Calu3 (cell line): ENCODE results near the gene DENND5B. TPM values are rescaled to one million over a fixed set of nuclear protein-coding genes. Genes with fewer than 3 reads are reported as not detected.

ENCODE experiments used
- BruUV-seq: library from RNA; stranded (reverse); fragments of 400-500 nt; replicated peaks from 2 replicates; lab custom pipeline; 2021; lab: Mats Ljungman, UMichigan
- CTCF ChIA-PET: fragments of 300-600 bp; sonication (Branson Sonifier 250); formaldehyde crosslinking; loops from one replicate; lab custom pipeline; 2022; ENCODE audit warnings: antibody characterized with exemption; lab: Charles Lee
- DNase-seq: peaks from one replicate; pipeline ENCODE4 v3.0.0; 2022
- H3K27ac Mint-ChIP-seq: one replicate; pipeline ENCODE4 v1.8.0; 2022; ENCODE audit warnings: mixed read lengths; ENCODE audit not compliant: unreplicated experiment
- H3K27me3 Mint-ChIP-seq: one replicate; pipeline ENCODE4 v1.8.0; 2022; ENCODE audit warnings: mixed read lengths; ENCODE audit not compliant: unreplicated experiment
- H3K36me3 Mint-ChIP-seq: one replicate; pipeline ENCODE4 v1.8.0; 2022; ENCODE audit warnings: mild to moderate bottlenecking, moderate library complexity, mixed read lengths; ENCODE audit not compliant: insufficient read depth, unreplicated experiment
- H3K4me1 Mint-ChIP-seq: one replicate; pipeline ENCODE4 v1.8.0; 2022; ENCODE audit warnings: mild to moderate bottlenecking, low read depth, mixed read lengths; ENCODE audit not compliant: unreplicated experiment
- H3K4me3 Mint-ChIP-seq: one replicate; pipeline ENCODE4 v1.8.0; 2022; ENCODE audit warnings: mild to moderate bottlenecking, low read depth, moderate library complexity, mixed read lengths; ENCODE audit not compliant: unreplicated experiment
- H3K9me3 Mint-ChIP-seq: one replicate; pipeline ENCODE4 v1.8.0; 2022; ENCODE audit warnings: low read depth, mixed read lengths; ENCODE audit not compliant: unreplicated experiment
- CTCF ChIP-seq: fragments of 200-600 bp; IDR thresholded peaks from one replicate; pipeline ENCODE4 v1.8.0; 2022; ENCODE audit warnings: antibody characterized with exemption; ENCODE audit not compliant: unreplicated experiment
- intact Hi-C: fragments of 100-400 bp; cut with micrococcal nuclease; formaldehyde crosslinking; loops from one replicate; pipeline ENCODE4 v1.10.0; 2022; ENCODE audit not compliant: unreplicated experiment
- total RNA-seq: library from RNA; stranded (reverse); gene quantifications from 2 replicates; pipeline ENCODE4 v1.2.3, GENCODE V29; 2022

Gene DENND5B
- total RNA-seq, 1 experiment from 2014 or later: 10.2 TPM

DNA sequence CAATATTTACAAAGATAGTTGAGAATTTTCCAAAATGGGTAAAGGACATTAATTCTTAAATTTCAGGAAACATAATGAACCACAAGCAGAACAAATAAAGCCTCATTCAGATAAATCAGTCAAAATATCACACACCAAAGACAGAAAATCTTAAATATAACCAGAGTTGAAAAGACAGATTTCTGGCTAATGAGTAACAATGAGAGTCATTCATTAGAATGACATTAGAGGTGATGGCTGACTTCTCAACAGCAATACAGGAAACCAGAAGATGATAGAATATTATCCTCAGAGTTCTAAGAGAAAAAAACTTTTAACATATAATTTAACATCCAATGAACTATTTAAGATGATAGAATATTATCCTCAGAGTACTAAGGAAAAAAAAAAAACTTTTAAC is 124.2 kb downstream of the DENND5B start:
- no peak for DNase-seq
- CTCF ChIA-PET: interaction anchor here (0.7 kb wide), 1 partner anchor 96 kb away, joined by 3 read pairs; no protein-coding TSS in a partner anchor
- H3K27ac Mint-ChIP-seq: no peak overlapping the region
- H3K4me1 Mint-ChIP-seq: peaks cover 22% of the 10 kb centered on the region
- no peaks in the 10 kb centered on the region for H3K9me3 Mint-ChIP-seq
- intact Hi-C loops: no loop called here
- H3K4me3 Mint-ChIP-seq: no peak overlapping the region
- TF ChIP-seq CTCF: no peak
- H3K27me3 Mint-ChIP-seq: no peaks in the 10 kb centered on the region
- no peaks in the 10 kb centered on the region for H3K36me3 Mint-ChIP-seq
- no TSS peak for BruUV-seq

GRCh38 chr12:31465002-31465401 is 125.9 kb downstream of the DENND5B start:
- no peaks in the 10 kb centered on the region for H3K9me3 Mint-ChIP-seq
- H3K27me3 Mint-ChIP-seq: no peaks in the 10 kb centered on the region
- H3K27ac Mint-ChIP-seq: no peak overlapping the region
- CTCF ChIA-PET: no interaction called here
- no peak overlapping the region for H3K4me3 Mint-ChIP-seq
- intact Hi-C loops: no loop called here
- no peak for DNase-seq
- BruUV-seq: no TSS peak
- peaks cover 14% of the 10 kb centered on the region for H3K4me1 Mint-ChIP-seq
- no peaks in the 10 kb centered on the region for H3K36me3 Mint-ChIP-seq
- no peak for TF ChIP-seq CTCF

DNA sequence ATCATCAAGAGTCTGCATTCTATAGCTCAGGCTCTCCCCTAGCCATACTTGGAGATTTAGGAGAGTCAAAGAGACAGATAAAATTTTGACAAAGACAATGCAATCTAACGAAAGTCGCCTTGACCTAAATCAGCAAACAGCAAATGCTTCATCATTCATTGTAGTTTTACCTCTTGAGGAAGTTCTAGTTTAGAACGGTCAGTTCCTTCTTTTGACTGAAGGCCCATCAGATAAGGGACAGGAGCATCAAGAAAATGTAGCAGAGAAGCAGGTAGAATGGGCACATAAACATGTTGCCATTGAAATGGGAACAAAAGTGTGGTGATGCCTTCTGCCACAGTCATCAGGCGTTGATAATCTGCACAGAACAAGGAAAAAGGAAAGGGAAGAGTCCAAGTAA is 130.9 kb downstream of the DENND5B start:
- Mint-ChIP-seq H3K9me3 (no peaks in the 10 kb centered on the region), H3K27ac (no peak overlapping the region), H3K27me3 (no peaks in the 10 kb centered on the region), H3K4me1 (no peaks in the 10 kb centered on the region), H3K4me3 (no peak overlapping the region), H3K36me3 (no peaks in the 10 kb centered on the region)
- intact Hi-C loops: no loop called here
- CTCF ChIA-PET: interaction anchor here (0.5 to 0.7 kb wide), 2 partner anchors 32 to 114 kb away, joined by 3 to 7 read pairs; no protein-coding TSS in a partner anchor
- no TSS peak for BruUV-seq
- no peak for DNase-seq
- TF ChIP-seq CTCF: no peak

DNA sequence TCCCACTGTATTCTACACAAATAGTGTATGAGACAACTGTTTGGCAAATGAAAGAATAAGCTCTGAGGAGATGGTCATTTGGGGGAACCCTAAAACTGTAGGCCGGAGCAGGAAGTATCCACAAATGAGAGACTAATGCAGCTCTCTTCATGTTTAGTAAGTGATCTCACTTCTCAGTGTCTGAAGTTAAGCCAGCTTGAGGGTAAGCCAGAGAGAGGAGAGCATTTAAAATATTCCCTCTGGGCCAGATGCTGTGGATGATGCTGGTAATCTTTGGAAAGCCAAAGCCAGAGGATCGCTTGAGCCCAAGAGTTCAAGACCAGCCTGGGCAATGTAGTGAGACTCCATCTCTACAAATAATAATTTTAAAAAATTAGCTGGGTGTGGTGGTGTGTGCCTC is 134.4 kb downstream of the DENND5B start:
- CTCF ChIA-PET: no interaction called here
- intact Hi-C loops: no loop called here
- no peak overlapping the region for H3K27ac Mint-ChIP-seq
- no TSS peak for BruUV-seq
- H3K4me3 Mint-ChIP-seq: no peak overlapping the region
- no peaks in the 10 kb centered on the region for H3K9me3 Mint-ChIP-seq
- H3K27me3 Mint-ChIP-seq: no peaks in the 10 kb centered on the region
- no peak for DNase-seq
- no peaks in the 10 kb centered on the region for H3K4me1 Mint-ChIP-seq
- TF ChIP-seq CTCF: no peak
- H3K36me3 Mint-ChIP-seq: no peaks in the 10 kb centered on the region
